NK-92 (cell line): Measurements from ENCODE around the gene LCN15.
"Not testable (repeated sequence)": the region's sequence is repeated elsewhere in the genome, so short reads cannot be mapped to it uniquely, and the experiment has no call there.

Source experiments
- DNase-seq: peaks from one replicate; lab custom pipeline; 2025; ENCODE audit not compliant: unreplicated experiment; lab: John Stamatoyannopoulos, UW

The LCN15 gene

DNA sequence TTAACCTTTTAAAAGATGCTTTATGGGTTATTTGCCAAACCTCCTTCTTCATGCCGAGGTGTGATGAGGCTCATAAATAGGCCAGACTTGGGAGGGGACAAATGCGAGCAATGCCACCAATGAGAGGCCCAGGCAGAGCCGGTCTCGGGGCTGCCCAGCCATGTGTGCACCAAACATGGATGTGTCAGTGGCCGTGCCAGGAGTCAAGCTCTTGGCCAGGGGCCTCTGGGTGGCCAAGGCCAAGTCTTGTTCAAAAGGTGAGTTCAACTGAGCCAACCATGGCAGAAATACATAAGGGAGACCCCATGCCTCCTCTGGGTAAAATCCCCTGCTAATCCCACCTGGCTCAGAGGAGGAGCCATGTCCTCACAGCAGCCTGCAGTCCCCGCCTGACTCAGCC, 10.9 kb upstream of the LCN15 start:
- no peak for DNase-seq

GRCh38 chr9:136774416-136775045, 10.2 kb upstream of the LCN15 start:
- DNase-seq, result no peak

GRCh38 chr9:136773386-136774044, 9.2 kb upstream of the LCN15 start:
- no peak for DNase-seq

- DNase-seq, result no peak
These were observed 7.6 kb upstream of the LCN15 start for GRCh38 chr9:136771907-136772415.

DNA sequence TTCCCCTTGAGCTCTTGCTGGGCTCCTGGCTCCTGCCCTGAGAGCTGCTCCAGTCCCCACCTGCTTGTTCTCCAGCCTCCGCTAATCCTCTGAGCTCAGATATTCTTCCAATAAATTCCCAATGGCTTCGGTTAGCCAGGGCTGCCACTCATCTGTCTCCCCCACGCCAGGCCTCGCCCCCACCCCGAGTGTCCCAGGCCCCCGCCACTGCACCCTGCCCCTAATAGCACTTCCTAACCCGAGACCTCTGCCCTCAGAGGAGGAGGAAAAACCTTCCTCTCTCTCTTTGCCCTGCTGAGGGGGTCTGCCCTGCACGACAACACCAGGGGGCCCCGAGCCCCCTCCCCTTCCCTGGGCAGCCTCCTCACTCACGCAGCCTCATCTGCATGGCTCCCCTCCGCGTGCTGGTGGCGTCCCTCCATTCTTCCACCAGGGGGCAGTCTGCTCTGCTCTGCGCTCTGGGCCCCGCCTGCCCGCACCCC, 5.4 kb upstream of the LCN15 start:
- no peak for DNase-seq

DNA sequence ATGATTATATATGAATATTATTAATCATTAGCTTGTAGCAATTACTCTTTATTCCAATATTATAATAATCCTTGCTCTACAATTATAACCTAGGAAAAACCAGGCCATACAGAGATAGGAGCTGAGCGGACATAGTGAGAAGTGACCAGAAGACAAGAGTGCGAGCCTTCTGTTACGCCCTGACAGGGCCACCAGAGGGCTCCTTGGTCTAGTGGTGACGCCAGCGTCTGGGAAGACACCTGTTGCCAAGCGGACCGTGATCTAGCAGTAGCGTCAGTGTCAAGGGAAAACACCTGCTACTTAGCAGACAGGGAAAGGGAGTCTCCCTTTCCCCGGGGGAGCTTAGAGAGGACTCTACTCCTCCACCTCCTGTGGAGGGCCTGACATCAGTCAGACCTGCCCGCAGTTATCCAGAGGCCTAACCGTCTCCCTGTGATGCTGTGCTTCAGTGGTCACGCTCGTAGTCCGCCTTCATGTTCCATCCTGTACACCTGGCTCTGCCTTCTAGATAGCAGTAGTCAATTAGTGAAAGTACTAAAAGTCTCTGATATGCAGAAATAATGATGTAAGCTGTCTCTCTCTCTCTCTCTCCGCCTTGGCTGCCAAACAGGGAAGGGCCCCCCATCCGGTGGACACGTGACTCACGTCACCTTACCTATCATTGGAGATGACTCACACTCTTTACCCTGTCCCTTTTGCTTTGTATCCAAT, 2.2 kb upstream of the LCN15 start:
- DNase-seq, result not testable (repeated sequence)

DNA sequence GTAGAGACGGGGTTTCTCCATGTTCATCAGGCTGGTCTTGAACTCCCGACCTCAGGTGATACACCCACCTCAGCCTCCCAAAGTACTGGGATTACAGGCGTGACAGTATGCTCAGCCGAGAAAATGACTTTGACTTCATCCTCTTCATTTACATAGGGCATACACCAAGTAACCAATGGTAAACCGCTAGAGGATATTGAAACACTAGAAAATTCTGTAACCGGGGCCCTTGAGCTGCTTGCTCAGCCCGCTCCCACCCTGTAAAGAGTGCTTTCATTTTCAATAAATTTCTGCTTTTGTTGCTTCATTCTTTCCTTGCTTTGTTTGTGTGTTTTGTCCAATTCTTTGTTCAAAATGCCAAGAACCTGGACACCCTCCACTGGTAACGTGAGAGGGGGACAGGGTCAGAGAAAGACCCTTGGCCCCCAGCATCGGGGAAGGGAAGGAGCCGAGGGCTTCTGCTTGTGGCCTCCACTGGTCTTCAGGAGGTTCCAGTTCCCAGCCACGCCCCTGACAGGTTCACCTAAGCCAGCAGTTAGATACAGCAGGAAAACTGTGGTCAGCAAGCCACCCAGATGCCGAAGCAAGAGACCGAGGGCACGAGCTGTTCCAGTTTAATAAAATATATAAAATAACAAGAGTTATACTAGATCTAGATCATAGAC, 1.6 kb upstream of the LCN15 start:
- not testable (repeated sequence) for DNase-seq

- DNase-seq, result no peak
These were observed 723 bp upstream of the LCN15 start for GRCh38 chr9:136765041-136765440.

- DNase-seq, result no peak
These were observed 676 bp downstream of the LCN15 start for GRCh38 chr9:136763649-136764035.

DNA sequence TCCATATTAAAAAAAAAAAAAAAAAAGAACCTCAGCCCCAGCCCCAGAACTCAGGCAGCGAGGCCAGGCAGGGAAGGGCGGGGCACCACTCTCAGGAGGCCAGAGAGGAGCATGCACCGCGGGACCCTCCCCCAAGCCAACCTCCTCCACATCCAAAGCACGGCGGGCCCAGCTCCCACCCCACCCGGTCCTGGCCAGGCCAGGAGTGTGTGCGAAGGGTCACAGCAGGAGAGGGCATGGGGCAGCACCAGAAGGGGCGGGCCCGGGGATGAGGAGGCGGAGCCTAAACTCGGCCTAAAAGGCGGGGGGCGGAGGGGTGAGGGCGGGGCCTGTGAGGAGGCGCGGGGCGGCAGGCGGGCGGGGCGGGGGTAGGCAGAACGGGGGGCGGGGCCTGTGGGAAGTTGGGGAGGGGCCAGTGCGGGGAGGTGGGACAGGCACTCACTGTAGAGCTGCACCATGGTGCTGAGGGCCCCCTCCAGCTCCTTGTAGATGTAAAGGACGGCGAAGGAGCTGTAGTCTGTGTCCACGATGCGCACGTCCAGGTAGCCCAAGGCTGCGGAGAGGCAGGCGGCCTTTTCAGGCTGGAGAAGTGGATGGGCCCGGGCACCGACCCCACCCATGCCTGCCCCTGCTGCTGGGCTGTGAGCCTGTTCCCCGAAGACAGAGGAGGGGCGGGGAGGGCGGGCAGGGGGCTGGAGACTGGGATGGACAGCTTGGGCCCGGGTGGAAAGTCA, 1.2 kb downstream of the LCN15 start:
- DNase-seq, result no peak

DNA sequence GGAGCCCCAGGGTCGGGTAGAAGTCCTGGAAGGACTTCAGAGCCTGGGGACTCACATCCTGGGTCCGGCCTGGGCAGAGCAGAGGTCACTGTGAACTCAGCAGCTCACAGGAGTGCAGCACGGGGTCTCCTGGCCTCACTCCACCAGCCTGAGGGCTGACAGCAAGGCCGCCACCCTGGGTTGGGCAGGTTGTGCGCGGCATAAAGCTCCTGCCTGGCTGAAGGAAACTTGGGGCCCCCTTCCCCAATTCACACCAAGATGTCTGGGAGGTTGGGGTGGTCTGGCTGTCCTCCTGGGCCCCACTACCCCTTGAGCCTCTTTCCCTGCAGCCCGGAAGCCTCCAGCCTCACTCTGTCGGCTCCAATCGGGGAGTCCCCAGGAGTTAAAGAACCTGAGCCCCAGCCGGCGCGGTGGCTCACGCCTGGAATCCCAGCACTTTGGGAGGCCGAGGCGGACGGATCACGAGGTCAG, 2.1 kb downstream of the LCN15 start:
- no peak for DNase-seq

- no peak for DNase-seq
These were observed 2.8 kb downstream of the LCN15 start for GRCh38 chr9:136761545-136761981.

- not testable (repeated sequence) for DNase-seq
These were observed 3.3 kb downstream of the LCN15 start for GRCh38 chr9:136760834-136761544.

DNA sequence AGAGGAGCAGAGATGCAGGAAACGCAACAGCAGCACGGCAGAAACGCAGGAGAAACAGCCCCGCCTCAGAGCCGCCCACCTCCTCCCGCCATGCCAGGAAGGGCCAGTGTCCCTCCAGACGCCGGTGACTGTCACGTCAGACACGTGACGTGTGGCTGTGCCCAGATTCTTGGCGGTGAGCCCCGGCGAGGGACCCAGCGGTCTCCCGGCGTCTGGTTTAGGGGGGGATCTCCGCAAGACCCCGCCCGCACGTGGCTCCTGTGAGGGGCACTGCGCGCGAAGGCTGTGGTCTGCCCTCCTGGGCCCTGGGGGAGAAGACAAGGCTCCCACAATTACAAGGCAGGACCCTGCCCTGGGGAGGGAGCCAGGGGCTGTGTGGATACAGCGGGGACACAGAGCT, 3.9 kb downstream of the LCN15 start:
- no peak for DNase-seq

DNA sequence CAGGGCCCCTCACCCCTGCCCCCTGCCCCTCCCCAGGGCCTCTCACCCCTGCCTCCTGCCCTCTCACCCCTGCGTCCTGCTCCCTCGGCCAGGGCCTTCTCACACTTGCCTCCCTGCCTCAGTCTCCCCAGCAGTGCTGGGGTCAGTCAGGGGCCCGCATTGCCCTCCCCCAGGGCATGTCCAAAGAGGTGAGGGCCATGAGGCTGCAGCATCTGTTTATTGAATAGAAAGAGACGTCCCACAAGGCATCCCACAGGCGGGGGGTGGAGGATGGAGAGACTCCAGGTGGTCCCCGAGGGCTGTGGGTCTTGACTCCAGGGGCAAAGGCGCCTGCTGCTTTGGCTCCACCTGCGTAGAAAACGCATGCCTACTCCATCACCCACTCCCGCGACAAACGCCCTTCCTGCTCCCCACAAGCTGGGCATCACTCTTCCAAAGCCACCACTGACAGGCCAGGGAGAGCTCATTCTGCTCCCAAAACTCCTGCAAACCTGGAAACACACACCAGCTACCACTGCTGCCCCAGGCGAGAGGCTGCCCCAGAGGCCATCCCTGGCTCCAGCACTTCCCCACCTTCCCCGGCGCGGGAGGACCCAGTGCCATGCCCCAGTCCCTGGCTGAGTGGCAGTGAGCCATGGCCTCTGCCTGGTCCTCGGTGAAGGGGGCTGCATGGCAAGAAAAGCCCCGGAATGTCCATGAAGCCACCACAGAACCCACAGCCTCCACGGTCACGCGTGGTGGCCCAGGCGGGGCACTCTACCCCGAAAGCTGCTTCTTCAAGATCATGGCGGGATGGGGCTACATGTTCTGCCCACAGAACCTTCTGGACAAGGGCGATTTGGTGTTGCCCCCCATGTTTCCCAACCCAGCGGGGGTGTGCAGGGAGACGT, 4.6 kb downstream of the LCN15 start:
- DNase-seq, result no peak

DNA sequence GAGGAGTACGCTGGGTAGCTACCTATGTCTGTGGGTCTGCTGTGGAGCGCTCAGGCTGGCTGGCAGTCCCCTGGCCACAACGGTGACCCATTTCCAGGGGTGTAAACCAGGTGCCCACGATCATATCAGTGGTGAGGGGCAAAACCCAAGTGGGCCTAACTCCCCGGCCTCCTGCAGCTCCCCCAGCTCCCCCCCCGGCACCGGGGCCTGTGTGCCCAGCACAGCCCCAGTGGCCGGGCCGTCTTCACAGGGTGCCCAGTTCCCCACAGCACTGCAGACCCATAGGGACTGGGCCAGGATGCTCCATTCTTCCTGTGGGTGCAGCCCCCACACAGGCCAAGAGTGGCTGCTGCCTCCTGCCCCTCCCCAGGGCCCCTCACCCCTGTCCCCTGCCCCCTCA, 5.3 kb downstream of the LCN15 start:
- DNase-seq, result no peak

- DNase-seq, result no peak
These were observed 6.6 kb downstream of the LCN15 start for GRCh38 chr9:136757751-136758140.

- no peak for DNase-seq
These were observed 7.0 kb downstream of the LCN15 start for GRCh38 chr9:136757328-136757727.

GRCh38 chr9:136756836-136757235, 7.5 kb downstream of the LCN15 start:
- no peak for DNase-seq
